ENCODE results near the gene CLOCK.

CLOCK gene

DNA sequence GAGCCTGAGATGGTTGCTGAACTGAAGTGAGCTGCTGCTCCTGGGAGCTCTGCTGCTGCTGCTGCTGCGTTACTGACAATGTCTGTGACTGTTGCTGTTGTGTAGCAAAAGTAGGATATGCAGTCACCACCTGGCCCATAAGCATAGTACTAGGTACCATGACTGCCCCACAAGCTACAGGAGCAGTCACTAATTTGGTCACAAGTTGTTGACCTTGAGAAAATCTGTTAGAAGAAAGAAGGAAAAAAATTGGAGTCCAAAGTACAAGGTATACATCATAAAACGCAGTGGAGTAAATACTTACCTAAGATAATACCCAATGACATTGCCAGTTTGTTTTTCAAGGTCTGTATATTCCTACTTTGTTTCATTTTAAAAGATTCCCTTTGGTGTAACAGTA is 108.4 kb downstream of the CLOCK start (continued):
- TF ChIP-seq, protein P1, sequence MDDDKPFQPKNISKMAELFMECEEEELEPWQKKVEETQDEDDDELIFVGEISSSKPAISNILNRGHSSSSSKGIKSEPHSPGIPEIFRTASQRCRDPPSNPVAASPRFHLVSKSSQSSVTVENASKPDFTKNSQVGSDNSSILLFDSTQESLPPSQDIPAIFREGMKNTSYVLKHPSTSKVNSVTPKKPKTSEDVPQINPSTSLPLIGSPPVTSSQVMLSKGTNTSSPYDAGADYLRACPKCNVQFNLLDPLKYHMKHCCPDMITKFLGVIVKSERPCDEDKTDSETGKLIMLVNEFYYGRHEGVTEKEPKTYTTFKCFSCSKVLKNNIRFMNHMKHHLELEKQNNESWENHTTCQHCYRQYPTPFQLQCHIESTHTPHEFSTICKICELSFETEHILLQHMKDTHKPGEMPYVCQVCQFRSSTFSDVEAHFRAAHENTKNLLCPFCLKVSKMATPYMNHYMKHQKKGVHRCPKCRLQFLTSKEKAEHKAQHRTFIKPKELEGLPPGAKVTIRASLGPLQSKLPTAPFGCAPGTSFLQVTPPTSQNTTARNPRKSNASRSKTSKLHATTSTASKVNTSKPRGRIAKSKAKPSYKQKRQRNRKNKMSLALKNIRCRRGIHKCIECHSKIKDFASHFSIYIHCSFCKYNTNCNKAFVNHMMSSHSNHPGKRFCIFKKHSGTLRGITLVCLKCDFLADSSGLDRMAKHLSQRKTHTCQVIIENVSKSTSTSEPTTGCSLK (tag by site-specific recombination; IDR thresholded peaks at IDR 0.05), result no peak
- TF ChIP-seq ZNF138 (tag by site-specific recombination; IDR thresholded peaks at IDR 0.05; ENCODE audit: borderline replicate concordance), result no peak

DNA sequence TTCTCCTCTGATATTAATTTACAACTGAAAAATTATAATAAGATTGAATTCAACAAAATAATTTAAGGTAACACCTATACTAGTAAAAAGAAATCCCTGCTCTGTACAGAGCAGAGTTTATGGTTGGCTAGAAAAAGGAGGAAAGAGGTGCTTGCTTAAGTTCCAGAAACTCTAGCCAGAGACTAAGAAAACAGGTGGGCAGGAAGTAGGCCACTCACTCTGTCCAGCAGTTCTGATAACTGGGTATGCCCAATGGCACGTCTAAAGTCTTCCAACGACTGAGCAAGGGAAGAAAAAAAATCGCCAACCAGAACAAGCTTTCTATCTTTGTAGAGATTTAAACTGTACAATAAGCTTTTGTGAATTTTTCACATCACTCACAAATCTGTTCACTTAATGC is 108.9 kb downstream of the CLOCK start:
- Histone ChIP-seq H3K27ac (ENCODE audit: extremely low read depth, low read depth, low read length) (no peak overlapping the region), H3K36me3 (ENCODE audit: control insufficient read depth in 2 of 2, insufficient read depth in 1 of 2, low read length in 2 of 2) (peaks cover 0 to 86% of the 10 kb centered on the region in 2 experiments; a peak in 1 of 3 replicates), H3K4me3 (ENCODE audit: low read depth, low read length) (no peak overlapping the region), H3K9me3 (ENCODE audit: control insufficient read depth, insufficient read depth, low read depth, low read length) (no peaks in the 10 kb centered on the region), H3K4me1 (ENCODE audit: control insufficient read depth, insufficient read depth, low read length) (no peaks in the 10 kb centered on the region)
- CTCF ChIA-PET, result no interaction called here
- POLR2A ChIA-PET, result no interaction called here
- no peak for TF ChIP-seq SP7 (tag by site-specific recombination; IDR thresholded peaks at IDR 0.05)

- peaks cover 0 to 86% of the 10 kb centered on the region in 2 experiments; a peak in 1 of 3 replicates for H3K36me3 ChIP-seq (ENCODE audit: control insufficient read depth in 2 of 2, insufficient read depth in 1 of 2, low read length in 2 of 2)
Measured at GRCh38 chr4:55437356-55437796, 109.3 kb downstream of the CLOCK start.

GRCh38 chr4:55435141-55435841 is 111.4 kb downstream of the CLOCK start:
- CTCF ChIA-PET, result no interaction called here
- Histone ChIP-seq H3K4me1 (ENCODE audit: control insufficient read depth, insufficient read depth, low read length) (no peaks in the 10 kb centered on the region), H3K36me3 (ENCODE audit: control insufficient read depth in 2 of 2, insufficient read depth in 1 of 2, low read length in 2 of 2) (peaks cover 0 to 88% of the 10 kb centered on the region in 2 experiments; a peak in 1 of 3 replicates), H3K4me3 (ENCODE audit: low read depth, low read length) (no peak overlapping the region), H3K9me3 (ENCODE audit: control insufficient read depth, insufficient read depth, low read depth, low read length) (no peaks in the 10 kb centered on the region), H3K27ac (ENCODE audit: extremely low read depth, low read depth, low read length) (no peak overlapping the region)
- POLR2A ChIA-PET, result no interaction called here
- TF ChIP-seq ZNF473 (tag by site-specific recombination; IDR thresholded peaks at IDR 0.05) (no peak), BCL11A (tag by site-specific recombination; IDR thresholded peaks at IDR 0.05; ENCODE audit: low read depth) (no peak), ZNF148 (tag by site-specific recombination; IDR thresholded peaks at IDR 0.05; ENCODE audit: borderline replicate concordance) (no peak), ZBTB1 (tag by site-specific recombination; IDR thresholded peaks at IDR 0.05) (no peak), ZNF26 (tag by site-specific recombination; IDR thresholded peaks at IDR 0.05) (no peak), SETDB1 (IDR thresholded peaks at IDR 0.05; ENCODE audit: insufficient read length, low read length) (no peak), MYNN (tag by site-specific recombination; IDR thresholded peaks at IDR 0.05; ENCODE audit: borderline replicate concordance) (no peak), ZBTB26 (tag by site-specific recombination; optimal IDR thresholded peaks at IDR 0.05) (no peak), EGR2 (tag by site-specific recombination; IDR thresholded peaks at IDR 0.05; ENCODE audit: low read depth) (no peak), ZNF37A (tag by site-specific recombination; IDR thresholded peaks at IDR 0.05) (no peak), PRDM6 (tag by site-specific recombination; IDR thresholded peaks at IDR 0.05) (no peak)
- TF ChIP-seq, protein P2, sequence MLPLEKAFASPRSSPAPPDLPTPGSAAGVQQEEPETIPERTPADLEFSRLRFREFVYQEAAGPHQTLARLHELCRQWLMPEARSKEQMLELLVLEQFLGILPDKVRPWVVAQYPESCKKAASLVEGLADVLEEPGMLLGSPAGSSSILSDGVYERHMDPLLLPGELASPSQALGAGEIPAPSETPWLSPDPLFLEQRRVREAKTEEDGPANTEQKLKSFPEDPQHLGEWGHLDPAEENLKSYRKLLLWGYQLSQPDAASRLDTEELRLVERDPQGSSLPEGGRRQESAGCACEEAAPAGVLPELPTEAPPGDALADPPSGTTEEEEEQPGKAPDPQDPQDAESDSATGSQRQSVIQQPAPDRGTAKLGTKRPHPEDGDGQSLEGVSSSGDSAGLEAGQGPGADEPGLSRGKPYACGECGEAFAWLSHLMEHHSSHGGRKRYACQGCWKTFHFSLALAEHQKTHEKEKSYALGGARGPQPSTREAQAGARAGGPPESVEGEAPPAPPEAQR (tag by site-specific recombination; IDR thresholded peaks at IDR 0.05), result no peak

More at GRCh38 chr4:55437356-55437796, 109.3 kb downstream of the CLOCK start:
- H3K4me1 ChIP-seq (ENCODE audit: control insufficient read depth, insufficient read depth, low read length), result no peaks in the 10 kb centered on the region
- no peaks in the 10 kb centered on the region for H3K9me3 ChIP-seq (ENCODE audit: control insufficient read depth, insufficient read depth, low read depth, low read length)
- H3K4me3 ChIP-seq (ENCODE audit: low read depth, low read length), result no peak overlapping the region
- H3K27ac ChIP-seq (ENCODE audit: extremely low read depth, low read depth, low read length), result no peak overlapping the region
- CTCF ChIA-PET, result no interaction called here
- POLR2A ChIA-PET, result no interaction called here
- TF ChIP-seq ZNF585B (tag by site-specific recombination; IDR thresholded peaks at IDR 0.05), result no peak
- no peak for TF ChIP-seq ZNF792 (tag by site-specific recombination; IDR thresholded peaks at IDR 0.05)
- no peak for TF ChIP-seq ZNF132 (tag by site-specific recombination; IDR thresholded peaks at IDR 0.05; ENCODE audit: borderline replicate concordance)
- TF ChIP-seq ZSCAN23 (tag by site-specific recombination; IDR thresholded peaks at IDR 0.05), result no peak
- no peak for TF ChIP-seq ZNF350 (tag by site-specific recombination; IDR thresholded peaks at IDR 0.05)
- no peak for TF ChIP-seq SP3 (tag by site-specific recombination; IDR thresholded peaks at IDR 0.05)
- TF ChIP-seq SETDB1 (IDR thresholded peaks at IDR 0.05; ENCODE audit: insufficient read length, low read length), result no peak

All from HEK293 (cell line).